ENCODE measurements around the gene MYO10.

DNA sequence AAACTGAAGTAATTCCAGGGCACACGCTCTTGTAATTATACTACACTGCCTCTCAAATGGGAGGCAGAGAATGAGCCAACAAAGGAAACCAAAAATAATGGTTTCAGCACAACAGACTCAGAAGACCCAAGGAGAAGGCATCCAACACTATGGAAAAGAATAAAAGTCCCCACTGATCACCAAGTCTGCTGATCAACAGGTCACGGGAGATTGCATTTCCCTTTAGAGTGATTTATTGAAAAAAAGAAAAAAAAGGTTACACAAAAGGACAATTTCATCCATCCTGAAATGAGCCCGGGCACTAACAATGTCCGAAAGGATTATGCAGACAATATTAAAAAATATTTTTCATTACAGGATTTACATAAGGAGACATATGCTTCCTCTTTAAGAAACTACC lies 28.8 kb downstream of the MYO10 start:
- TF ChIP-seq TEAD1 (CRISPR knock-in tag; IDR thresholded peaks at IDR 0.05) (no peak), FOXP1 (CRISPR knock-in tag; IDR thresholded peaks at IDR 0.05; ENCODE audit: borderline replicate concordance) (no peak), EMX1 (CRISPR knock-in tag; IDR thresholded peaks at IDR 0.05) (no peak), SP1 (CRISPR knock-in tag; conservative IDR thresholded peaks at IDR 0.05) (no peak), ESRRA (CRISPR knock-in tag; IDR thresholded peaks at IDR 0.05; ENCODE audit: borderline replicate concordance) (no peak), NFYB (CRISPR knock-in tag; conservative IDR thresholded peaks at IDR 0.05; ENCODE audit: low read depth) (no peak), ZNF263 (CRISPR knock-in tag; IDR thresholded peaks at IDR 0.05; ENCODE audit: low read depth) (no peak), ETV6 (CRISPR knock-in tag; IDR thresholded peaks at IDR 0.05) (no peak)
- TF ChIP-seq, protein P1, sequence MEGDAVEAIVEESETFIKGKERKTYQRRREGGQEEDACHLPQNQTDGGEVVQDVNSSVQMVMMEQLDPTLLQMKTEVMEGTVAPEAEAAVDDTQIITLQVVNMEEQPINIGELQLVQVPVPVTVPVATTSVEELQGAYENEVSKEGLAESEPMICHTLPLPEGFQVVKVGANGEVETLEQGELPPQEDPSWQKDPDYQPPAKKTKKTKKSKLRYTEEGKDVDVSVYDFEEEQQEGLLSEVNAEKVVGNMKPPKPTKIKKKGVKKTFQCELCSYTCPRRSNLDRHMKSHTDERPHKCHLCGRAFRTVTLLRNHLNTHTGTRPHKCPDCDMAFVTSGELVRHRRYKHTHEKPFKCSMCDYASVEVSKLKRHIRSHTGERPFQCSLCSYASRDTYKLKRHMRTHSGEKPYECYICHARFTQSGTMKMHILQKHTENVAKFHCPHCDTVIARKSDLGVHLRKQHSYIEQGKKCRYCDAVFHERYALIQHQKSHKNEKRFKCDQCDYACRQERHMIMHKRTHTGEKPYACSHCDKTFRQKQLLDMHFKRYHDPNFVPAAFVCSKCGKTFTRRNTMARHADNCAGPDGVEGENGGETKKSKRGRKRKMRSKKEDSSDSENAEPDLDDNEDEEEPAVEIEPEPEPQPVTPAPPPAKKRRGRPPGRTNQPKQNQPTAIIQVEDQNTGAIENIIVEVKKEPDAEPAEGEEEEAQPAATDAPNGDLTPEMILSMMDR (IDR thresholded peaks at IDR 0.05): no peak
- TF ChIP-seq, protein P2, sequence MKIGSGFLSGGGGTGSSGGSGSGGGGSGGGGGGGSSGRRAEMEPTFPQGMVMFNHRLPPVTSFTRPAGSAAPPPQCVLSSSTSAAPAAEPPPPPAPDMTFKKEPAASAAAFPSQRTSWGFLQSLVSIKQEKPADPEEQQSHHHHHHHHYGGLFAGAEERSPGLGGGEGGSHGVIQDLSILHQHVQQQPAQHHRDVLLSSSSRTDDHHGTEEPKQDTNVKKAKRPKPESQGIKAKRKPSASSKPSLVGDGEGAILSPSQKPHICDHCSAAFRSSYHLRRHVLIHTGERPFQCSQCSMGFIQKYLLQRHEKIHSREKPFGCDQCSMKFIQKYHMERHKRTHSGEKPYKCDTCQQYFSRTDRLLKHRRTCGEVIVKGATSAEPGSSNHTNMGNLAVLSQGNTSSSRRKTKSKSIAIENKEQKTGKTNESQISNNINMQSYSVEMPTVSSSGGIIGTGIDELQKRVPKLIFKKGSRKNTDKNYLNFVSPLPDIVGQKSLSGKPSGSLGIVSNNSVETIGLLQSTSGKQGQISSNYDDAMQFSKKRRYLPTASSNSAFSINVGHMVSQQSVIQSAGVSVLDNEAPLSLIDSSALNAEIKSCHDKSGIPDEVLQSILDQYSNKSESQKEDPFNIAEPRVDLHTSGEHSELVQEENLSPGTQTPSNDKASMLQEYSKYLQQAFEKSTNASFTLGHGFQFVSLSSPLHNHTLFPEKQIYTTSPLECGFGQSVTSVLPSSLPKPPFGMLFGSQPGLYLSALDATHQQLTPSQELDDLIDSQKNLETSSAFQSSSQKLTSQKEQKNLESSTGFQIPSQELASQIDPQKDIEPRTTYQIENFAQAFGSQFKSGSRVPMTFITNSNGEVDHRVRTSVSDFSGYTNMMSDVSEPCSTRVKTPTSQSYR (CRISPR knock-in tag; IDR thresholded peaks at IDR 0.05): no peak
- TF ChIP-seq, protein P3, sequence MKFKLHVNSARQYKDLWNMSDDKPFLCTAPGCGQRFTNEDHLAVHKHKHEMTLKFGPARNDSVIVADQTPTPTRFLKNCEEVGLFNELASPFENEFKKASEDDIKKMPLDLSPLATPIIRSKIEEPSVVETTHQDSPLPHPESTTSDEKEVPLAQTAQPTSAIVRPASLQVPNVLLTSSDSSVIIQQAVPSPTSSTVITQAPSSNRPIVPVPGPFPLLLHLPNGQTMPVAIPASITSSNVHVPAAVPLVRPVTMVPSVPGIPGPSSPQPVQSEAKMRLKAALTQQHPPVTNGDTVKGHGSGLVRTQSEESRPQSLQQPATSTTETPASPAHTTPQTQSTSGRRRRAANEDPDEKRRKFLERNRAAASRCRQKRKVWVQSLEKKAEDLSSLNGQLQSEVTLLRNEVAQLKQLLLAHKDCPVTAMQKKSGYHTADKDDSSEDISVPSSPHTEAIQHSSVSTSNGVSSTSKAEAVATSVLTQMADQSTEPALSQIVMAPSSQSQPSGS (CRISPR knock-in tag; IDR thresholded peaks at IDR 0.05; ENCODE audit: borderline replicate concordance, low read depth): no peak
- TF ChIP-seq, protein P4, sequence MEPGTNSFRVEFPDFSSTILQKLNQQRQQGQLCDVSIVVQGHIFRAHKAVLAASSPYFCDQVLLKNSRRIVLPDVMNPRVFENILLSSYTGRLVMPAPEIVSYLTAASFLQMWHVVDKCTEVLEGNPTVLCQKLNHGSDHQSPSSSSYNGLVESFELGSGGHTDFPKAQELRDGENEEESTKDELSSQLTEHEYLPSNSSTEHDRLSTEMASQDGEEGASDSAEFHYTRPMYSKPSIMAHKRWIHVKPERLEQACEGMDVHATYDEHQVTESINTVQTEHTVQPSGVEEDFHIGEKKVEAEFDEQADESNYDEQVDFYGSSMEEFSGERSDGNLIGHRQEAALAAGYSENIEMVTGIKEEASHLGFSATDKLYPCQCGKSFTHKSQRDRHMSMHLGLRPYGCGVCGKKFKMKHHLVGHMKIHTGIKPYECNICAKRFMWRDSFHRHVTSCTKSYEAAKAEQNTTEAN (CRISPR knock-in tag; IDR thresholded peaks at IDR 0.05): no peak
- TF ChIP-seq, protein P5, sequence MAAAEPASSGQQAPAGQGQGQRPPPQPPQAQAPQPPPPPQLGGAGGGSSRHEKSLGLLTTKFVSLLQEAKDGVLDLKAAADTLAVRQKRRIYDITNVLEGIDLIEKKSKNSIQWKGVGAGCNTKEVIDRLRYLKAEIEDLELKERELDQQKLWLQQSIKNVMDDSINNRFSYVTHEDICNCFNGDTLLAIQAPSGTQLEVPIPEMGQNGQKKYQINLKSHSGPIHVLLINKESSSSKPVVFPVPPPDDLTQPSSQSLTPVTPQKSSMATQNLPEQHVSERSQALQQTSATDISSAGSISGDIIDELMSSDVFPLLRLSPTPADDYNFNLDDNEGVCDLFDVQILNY (CRISPR knock-in tag; IDR thresholded peaks at IDR 0.05): no peak
- TF ChIP-seq, protein P6, sequence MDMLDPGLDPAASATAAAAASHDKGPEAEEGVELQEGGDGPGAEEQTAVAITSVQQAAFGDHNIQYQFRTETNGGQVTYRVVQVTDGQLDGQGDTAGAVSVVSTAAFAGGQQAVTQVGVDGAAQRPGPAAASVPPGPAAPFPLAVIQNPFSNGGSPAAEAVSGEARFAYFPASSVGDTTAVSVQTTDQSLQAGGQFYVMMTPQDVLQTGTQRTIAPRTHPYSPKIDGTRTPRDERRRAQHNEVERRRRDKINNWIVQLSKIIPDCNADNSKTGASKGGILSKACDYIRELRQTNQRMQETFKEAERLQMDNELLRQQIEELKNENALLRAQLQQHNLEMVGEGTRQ (CRISPR knock-in tag; IDR thresholded peaks at IDR 0.05): no peak
